Smooth muscle cell (in vitro differentiated cells): ENCODE data around the gene PNPLA2. TPM values are rescaled to one million over a fixed set of nuclear protein-coding genes. Genes with fewer than 3 reads are reported as not detected.

Source experiments
- DNase-seq: peaks from one replicate; lab custom pipeline; 2025; ENCODE audit not compliant: unreplicated experiment; lab: John Stamatoyannopoulos, UW
- H2AFZ ChIP-seq: fragments of 200-600 bp; sonication (generic); 2 replicates; pipeline ENCODE4 v1.6.0; 2016; ENCODE audit warnings: antibody characterized with exemption, low read depth, mild to moderate bottlenecking
- H3F3A ChIP-seq: fragments of 200-600 bp; sonication (generic); 2 replicates; pipeline ENCODE4 v1.6.0; 2017; ENCODE audit warnings: antibody characterized with exemption, low read depth
- H3K27ac ChIP-seq: fragments of 200-600 bp; sonication (generic); 2 replicates; pipeline ENCODE4 v1.5.1; 2016; ENCODE audit warnings: low read depth, mild to moderate bottlenecking
- H3K27me3 ChIP-seq: fragments of 200-600 bp; sonication (generic); 2 replicates; pipeline ENCODE4 v1.6.1; 2016; ENCODE audit warnings: low read depth, mild to moderate bottlenecking
- H3K36me3 ChIP-seq: fragments of 200-600 bp; sonication (generic); 2 replicates; pipeline ENCODE4 v1.5.1; 2016; ENCODE audit warnings: low read depth
- H3K4me1 ChIP-seq: fragments of 200-600 bp; sonication (generic); 2 replicates; pipeline ENCODE4 v1.5.1; 2016; ENCODE audit warnings: low read depth
- H3K4me2 ChIP-seq: fragments of 200-600 bp; sonication (generic); 2 replicates; pipeline ENCODE4 v1.6.0; 2016; ENCODE audit warnings: mild to moderate bottlenecking
- H3K4me3 ChIP-seq: fragments of 200-600 bp; sonication (generic); 2 replicates; pipeline ENCODE4 v1.5.1; 2016; ENCODE audit warnings: mild to moderate bottlenecking
- H3K79me2 ChIP-seq: fragments of 200-600 bp; sonication (generic); 2 replicates; pipeline ENCODE4 v1.6.0; 2016; ENCODE audit warnings: low read depth, mild to moderate bottlenecking
- H3K9ac ChIP-seq: fragments of 200-600 bp; sonication (generic); 2 replicates; pipeline ENCODE4 v1.6.0; 2016; ENCODE audit warnings: low read depth
- H3K9me3 ChIP-seq: fragments of 200-600 bp; sonication (generic); replicated peaks from 2 replicates; pipeline ENCODE4 v1.5.1; 2016; ENCODE audit warnings: low read depth
- H4K20me1 ChIP-seq: fragments of 200-600 bp; sonication (generic); 2 replicates; pipeline ENCODE4 v1.6.0; 2016; ENCODE audit warnings: low read depth
- WGBS: methylation state at CpG from one replicate; pipeline ENCODE4 v1.1.7; 2016; ENCODE audit warnings: low lambda C conversion rate; 5-methylcytosine and 5-hydroxymethylcytosine counted together
- polyA plus RNA-seq: library from polyadenylated mRNA; unstranded; fragments of >200 nt; fragmentation: Nextera tagmentation; extraction: Ambion mirVana; gene quantifications from 2 replicates; pipeline ENCODE4 v1.2.1, GENCODE V29; 2016
- total RNA-seq: library from RNA; depleted of rRNA; stranded (reverse); fragments of >200 nt; gene quantifications from 2 replicates; pipeline ENCODE4 v1.2.3, GENCODE V29; 2014
- TF ChIP-seq, protein P1 (sequence below): fragments of 200-600 bp; sonication (generic); IDR thresholded peaks from 2 replicates; pipeline ENCODE4 v1.5.1; 2017; ENCODE audit warnings: borderline replicate concordance, mild to moderate bottlenecking, antibody characterized with exemption; ENCODE audit not compliant: insufficient read depth, poor library complexity, severe bottlenecking

Gene PNPLA2
- total and polyA plus RNA-seq, 2 experiments from 2014 or later, result 12.4 to 26.4 TPM

DNA sequence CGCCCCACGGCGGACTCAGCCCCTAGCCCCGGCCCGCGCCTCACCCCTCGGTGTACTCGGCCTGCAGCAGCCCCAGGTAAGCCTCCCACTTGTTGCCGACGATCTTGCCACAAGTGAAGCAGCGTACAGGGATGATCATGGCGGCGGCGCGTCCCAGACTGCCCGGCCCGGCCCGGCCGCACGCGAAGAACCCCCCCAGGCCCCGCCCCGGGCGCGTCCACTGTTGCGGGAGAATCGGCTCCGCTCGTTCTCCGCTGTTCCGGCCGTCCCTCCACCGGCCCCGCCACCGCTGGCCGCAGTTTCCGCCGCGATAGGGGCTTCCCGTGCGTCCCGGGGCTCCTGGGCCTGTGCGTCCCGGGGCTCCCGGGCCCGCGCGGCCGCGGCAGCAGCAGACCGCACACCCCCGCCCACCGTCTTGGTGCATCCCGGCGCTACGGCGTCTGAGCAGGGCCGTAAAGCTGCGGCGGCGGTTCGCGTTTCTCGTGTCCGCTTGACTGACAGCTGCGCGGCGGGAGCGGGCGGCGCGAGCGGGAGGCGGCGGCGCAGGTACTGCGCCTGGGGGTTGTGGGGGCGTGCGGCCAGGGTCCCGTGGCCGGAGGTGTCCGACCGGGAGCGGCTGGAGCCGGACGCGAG is 23.8 kb downstream of the PNPLA2 start, which contains the start of the genes POLR2L and TSPAN4:
Gene POLR2L, minus strand, starts transcription at position 160 of the 633 bp plus-strand sequence. Its CDS starts 21 bp downstream, at position 139.
Gene TSPAN4, plus strand, starts transcription at position 483 of the 633 bp plus-strand sequence. CDS start 7,453 bp downstream, outside the sequence.
- H3K4me2 ChIP-seq, result peak within 1 kb of the TSS; percentile 96
- peaks cover 16% of the 10 kb centered on the region for H3F3A ChIP-seq
- H3K27ac ChIP-seq, result peak within 1 kb of the TSS; percentile 94
- TF ChIP-seq, protein P1, sequence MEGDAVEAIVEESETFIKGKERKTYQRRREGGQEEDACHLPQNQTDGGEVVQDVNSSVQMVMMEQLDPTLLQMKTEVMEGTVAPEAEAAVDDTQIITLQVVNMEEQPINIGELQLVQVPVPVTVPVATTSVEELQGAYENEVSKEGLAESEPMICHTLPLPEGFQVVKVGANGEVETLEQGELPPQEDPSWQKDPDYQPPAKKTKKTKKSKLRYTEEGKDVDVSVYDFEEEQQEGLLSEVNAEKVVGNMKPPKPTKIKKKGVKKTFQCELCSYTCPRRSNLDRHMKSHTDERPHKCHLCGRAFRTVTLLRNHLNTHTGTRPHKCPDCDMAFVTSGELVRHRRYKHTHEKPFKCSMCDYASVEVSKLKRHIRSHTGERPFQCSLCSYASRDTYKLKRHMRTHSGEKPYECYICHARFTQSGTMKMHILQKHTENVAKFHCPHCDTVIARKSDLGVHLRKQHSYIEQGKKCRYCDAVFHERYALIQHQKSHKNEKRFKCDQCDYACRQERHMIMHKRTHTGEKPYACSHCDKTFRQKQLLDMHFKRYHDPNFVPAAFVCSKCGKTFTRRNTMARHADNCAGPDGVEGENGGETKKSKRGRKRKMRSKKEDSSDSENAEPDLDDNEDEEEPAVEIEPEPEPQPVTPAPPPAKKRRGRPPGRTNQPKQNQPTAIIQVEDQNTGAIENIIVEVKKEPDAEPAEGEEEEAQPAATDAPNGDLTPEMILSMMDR, result no peak
- H3K79me2 ChIP-seq, result peaks cover 21% of the 10 kb centered on the region
- DNase-seq, result peak; percentile 87
- peaks cover 75% of the 10 kb centered on the region for H4K20me1 ChIP-seq
- peaks cover 26% of the 10 kb centered on the region for H3K4me1 ChIP-seq
- H2AFZ ChIP-seq, result no peak within 1 kb of the TSS
- WGBS, result under 1% methylated on average over 79 of the region's 87 CpGs
- peak within 1 kb of the TSS; percentile 96 for H3K4me3 ChIP-seq
- H3K27me3 ChIP-seq, result no peaks in the 10 kb centered on the region
- peak within 1 kb of the TSS; percentile 100 for H3K9ac ChIP-seq
- no peaks in the 10 kb centered on the region for H3K9me3 ChIP-seq
- no peaks in the 10 kb centered on the region for H3K36me3 ChIP-seq

DNA sequence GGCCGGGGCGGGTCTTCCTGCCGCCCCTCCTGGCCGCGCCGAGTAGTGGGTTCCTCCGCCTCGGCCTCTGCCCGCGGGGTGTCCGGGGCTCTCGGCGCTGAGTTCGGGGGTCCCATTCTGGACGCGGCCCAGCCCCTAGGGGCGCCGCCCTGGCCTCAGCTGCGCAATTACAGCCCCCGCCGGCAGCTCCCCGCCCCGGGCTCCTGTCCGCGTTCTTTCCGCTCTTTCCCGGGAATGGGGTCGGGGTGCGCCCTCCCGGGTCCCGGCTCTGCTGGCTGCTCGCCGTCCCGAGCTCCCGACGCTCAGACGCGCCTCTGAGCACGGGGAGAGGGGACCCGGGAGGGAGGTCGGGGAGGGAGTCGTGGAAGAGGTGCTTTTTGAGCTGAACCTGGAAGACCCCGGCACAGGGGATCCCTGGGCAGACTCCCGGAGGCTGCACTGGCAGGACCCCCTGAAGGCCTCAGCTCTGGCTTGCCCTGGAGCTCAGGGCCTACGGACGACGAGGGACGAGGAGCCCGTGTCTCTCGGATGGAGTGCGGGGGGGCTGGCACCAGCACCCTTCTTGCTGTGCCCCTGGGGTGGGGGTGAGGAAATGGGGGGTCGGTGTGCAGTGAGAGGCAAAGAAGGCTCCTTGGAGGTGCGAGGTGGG is 24.5 kb downstream of the PNPLA2 start:
- Histone ChIP-seq H4K20me1 (peaks cover 76% of the 10 kb centered on the region), H3K36me3 (no peaks in the 10 kb centered on the region), H3F3A (peaks cover 12% of the 10 kb centered on the region), H3K79me2 (peaks cover 21% of the 10 kb centered on the region), H2AFZ (no peak overlapping the region), H3K9ac (peak overlapping the region; percentile 100), H3K27me3 (no peaks in the 10 kb centered on the region), H3K9me3 (no peaks in the 10 kb centered on the region), H3K4me1 (peaks cover 26% of the 10 kb centered on the region), H3K4me3 (peak overlapping the region; percentile 96), H3K27ac (peak overlapping the region; percentile 66), H3K4me2 (peak overlapping the region; percentile 96)
- TF ChIP-seq, protein P1, result no peak
- 2% methylated on average over 24 of the region's 53 CpGs for WGBS
- DNase-seq, result no peak

DNA sequence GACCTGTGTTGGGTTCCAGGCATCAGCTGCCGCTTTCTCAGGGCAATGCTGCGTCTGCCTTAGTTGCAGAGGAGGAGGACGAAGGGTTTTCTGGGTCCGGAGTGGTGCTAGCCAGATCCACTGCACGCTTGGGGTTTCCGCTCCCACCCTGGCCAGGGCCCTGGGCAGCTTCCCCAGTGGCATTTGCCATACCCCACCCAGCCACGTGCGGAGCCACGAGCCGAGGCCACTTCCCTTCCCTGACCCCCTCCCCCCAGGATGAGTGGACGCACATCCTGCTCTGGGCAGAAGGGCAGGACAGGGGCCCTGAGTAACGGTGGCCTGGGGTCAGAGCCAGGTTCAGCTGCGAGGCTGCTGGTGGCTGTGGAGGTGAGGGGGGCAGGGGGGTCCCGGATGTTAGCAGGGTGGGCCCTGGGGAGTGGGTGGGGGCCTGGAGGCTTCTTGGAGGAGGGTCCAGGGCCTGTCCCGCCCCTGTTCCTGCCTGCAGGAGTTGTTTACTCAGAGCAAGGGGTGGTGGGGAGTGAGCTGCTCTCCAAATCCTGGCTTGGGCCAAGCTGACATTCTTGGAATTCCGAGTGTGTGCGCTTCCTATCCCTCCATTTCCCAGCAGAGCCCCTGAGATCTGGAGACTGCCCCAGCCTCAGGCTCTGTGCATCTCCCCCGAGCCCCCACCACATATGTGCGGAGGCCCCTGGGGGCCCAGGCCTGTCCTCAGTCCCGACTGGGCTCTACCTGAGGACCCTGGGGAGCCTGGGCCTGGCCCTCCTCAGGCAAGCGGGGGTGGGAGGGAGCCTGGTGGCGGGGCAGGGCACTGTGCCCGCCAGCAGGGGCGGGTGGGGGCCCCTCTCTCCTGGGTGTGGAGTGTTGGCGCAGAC is 25.3 kb downstream of the PNPLA2 start:
- 4% methylated on average over 23 of the region's 25 CpGs for WGBS
- Histone ChIP-seq H3K36me3 (no peaks in the 10 kb centered on the region), H3K79me2 (peaks cover 21% of the 10 kb centered on the region), H3K27me3 (peaks cover 6% of the 10 kb centered on the region), H3K4me2 (peak overlapping the region; percentile 96), H4K20me1 (peaks cover 77% of the 10 kb centered on the region), H3K9ac (peak overlapping the region; percentile 100), H3K4me1 (peaks cover 33% of the 10 kb centered on the region), H2AFZ (no peak overlapping the region), H3K4me3 (peak overlapping the region; percentile 96), H3K27ac (peak overlapping the region; percentile 66), H3K9me3 (no peaks in the 10 kb centered on the region), H3F3A (peaks cover 12% of the 10 kb centered on the region)
- peak; percentile 63 for DNase-seq
- TF ChIP-seq, protein P1, result no peak
